Activated CD4-positive, alpha-beta T cell treated with anti-CD3 and anti-CD28 coated beads for 1 hour (primary cell): Measurements from ENCODE around the gene METTL3.
A peak's percentile ranks its signal among the peaks of the same experiment; 100 is the strongest.
"Not testable (repeated sequence)": the region's sequence is repeated elsewhere in the genome, so short reads cannot be mapped to it uniquely, and the experiment has no call there.

Experiments
- DNase-seq: peaks from one replicate; pipeline ENCODE4 v3.0.0-alpha.2; 2020

METTL3 gene

DNA sequence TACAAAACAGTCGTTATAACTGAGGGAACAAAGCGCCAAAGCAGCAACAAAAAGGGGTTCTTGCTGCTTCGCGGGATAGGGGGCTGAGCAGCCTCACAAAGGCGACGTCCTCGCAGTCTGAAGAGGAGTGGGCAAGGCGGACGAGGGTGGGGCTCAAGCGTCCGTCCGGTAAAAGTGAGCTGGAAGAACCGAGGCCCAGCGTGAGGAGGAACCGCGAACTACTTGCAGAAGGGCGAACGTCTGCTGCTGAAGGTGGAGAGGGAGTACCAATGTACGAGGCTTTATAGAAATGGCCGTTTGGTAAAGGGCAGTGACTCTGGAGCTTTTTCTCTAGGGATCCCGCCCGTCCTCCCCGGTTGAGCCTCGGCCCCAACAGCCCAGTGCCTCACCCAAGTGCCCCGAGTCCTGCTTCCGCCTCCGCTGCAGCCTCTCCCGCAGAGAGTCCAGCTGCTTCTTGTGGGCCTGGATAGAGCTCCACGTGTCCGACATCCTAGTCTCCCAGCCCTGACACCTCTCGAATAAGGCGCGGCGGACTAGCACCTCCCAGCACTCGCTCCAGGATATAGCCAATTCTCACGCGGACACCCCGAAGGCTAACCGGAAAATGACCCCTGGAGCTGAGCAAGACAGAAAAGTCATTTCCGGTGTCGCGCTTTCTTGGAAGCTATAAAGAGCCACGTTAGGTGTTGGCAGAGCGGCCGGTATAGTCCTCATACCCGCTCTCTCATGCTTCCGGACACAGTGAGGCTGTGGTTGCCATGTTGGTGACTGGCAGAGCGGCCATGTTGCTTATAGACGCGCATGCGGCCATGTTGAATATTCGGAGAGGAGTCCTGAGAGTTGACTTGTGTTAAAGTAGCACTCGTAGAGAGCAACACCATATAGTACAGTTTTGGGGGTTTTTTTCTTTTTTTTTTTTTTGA is at the start of gene METTL3:
Gene METTL3 (minus strand): TSS at position 606 of the 923 bp plus-strand sequence. CDS start 117 bp downstream, at position 489.
- peak; percentile 87 for DNase-seq

DNA sequence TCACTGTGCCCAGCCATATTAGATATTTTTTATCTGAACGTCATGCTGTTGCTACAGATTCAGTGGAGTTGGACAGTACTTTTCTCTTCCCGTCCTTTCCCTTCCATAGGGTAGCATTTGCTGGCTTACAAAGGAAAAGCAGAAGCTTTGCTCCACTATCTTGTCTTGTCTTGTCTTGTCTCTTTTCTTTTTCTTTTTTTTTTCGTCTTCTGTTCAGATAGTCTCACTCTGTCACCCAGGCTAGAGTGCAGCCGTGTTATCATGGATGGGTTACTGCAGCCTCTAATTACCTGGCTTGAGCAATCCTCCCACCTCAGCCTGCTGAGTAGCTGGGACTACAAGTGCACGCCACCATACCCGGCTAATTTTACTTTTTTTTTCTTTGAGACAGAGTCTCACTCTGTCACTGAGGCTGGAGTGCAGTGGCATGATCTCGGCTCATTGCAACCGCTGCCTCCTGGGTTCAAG is 47.6 kb upstream of the METTL3 start:
- DNase-seq: no peak

DNA sequence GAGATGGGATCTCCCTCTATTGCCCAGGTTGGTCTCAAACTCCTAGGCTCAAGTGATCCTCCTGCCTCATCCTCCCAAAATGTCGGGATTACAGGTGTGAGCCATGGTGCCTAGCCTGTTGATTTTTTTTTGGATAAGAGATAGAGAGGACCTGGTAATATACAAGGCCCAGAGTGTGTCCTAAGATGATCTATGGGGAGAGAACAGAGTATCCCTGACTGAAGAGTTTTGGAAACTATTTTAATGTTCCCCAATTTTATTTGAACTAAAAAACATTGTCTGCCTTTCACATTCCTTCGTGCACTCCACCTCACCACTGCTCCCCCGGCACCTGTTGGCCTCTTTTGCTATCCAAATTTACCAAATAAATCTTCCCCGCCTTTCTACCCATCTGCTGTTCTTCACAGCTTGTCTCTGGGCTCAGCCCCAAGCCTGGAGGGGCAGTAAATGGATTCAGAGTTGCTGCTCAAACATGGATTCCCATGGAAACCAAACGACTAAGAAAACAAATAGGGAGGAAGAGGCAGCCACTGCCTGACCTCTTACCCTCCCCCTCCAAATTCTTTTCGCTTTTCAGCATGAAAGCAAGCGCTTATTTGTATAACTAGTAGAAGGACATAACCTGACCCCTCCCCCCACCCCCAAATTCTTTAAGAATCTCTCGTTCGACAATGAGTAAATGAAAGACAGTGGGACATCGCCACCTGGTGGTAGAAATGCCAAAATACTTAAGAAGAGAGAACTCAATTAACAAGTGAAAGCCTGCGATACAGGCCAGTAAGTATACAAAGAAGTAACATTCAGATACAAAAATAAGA is 46.2 kb upstream of the METTL3 start:
- DNase-seq: peak; percentile 55

DNA sequence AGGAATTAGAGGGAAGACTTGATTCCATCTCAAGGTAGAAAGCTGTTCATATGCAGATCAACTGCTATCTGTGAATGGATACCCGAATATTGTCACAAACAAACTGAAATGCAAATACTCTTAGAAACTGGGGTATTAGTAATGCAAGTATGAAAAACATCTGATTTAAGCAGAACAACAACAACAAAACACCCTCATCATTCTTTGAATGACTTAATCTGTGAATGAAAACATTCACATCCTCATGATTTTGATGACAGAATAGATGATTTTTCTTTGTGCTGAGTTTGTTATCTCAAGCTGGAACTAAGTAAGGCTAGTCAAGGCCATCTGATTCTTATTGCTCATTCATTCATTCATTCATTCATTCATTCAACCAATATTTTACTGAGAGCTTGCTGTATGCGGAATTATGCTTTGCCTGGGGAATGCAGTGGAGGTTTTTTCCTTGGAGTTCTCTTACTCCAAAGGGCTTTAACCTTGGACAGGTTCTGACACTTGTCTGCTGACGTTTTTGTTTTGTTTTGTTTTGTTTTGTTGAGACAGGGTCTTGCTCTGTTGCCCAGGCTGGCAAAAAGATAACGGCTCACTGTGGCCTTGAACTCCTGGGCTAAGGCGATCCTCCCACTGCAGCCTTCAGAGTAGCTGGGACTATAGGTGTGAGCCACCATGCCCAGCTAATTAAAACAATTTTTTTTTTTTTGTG is 45.4 kb upstream of the METTL3 start:
- no peak for DNase-seq

DNA sequence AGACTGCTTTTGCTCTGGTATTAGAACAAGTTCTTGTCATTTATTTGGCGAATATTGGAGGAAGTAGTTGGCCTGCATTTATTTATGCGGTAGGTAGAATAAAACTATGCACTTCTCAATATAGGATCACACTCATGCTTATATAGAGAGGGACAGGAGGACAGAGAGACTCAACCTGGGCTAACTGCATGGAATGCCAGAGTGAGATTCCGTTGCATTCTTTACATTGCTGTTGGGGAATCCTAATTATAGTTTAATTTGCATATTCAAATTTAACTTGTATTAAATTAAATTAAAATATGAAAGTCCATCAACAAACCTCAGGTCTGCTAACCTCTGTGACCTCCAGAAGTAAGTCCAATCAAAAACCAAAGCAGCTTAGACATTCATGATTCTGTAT is 42.1 kb upstream of the METTL3 start:
- DNase-seq: no peak

DNA sequence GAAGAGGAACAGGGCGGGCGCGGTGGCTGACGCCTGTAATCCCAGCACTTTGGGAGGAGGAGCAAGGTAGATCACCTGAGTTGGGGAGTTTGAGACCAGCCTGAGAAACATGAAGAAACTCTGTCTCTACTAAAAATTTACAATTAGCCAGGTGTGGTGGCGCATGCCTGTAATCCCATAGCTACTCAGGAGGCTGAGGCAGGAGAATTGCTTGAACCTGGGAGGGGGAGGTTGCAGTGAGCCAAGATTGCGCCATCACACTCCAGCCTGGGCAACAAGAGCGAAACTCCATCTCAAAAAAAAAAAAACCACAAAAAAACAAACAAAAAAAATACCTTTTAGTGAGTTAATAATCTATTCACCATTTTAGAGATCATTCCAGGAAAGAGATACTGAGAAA is 33.4 kb upstream of the METTL3 start:
- not testable (repeated sequence) for DNase-seq

DNA sequence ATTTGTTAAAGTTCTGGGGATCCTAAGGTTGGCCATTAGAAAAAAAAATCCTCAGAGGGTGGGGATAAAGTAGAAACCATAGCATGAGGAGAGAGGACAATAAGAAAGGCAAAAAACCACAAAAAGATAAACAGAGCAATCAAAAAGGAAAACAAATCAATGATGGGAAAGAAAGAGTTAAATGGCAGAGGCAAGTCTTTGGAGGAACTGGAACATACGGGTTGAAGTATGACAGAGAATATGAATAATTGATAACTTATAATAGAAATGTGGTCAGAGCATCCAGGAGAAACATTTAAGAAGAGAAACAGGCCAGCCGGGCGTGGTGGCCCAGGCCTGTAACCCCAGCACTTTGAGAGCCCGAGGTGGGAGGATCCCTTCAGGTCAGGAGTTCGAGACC is 32.8 kb upstream of the METTL3 start:
- DNase-seq: no peak

DNA sequence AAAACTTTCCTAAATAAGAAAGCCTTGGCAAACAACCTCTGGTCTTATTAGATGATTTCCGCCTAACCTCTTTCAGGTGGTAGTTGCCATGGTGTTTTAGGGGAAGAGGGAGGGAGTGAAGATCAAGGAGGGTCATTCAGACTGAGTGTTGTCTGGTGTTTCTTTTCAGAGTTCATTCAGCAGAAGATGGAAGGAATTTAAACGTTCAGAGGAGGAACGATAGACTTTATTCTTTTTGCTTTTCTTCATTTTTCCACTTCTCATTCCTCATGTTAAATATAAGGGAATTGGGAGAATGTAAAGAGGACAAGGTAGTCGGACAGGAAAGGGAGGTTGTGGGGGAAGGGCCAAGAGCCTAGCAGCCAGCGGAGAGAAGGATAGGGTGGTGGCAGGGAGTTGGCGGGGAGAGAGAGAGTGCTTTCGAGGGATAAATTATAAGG is 32.4 kb upstream of the METTL3 start:
- no peak for DNase-seq

DNA sequence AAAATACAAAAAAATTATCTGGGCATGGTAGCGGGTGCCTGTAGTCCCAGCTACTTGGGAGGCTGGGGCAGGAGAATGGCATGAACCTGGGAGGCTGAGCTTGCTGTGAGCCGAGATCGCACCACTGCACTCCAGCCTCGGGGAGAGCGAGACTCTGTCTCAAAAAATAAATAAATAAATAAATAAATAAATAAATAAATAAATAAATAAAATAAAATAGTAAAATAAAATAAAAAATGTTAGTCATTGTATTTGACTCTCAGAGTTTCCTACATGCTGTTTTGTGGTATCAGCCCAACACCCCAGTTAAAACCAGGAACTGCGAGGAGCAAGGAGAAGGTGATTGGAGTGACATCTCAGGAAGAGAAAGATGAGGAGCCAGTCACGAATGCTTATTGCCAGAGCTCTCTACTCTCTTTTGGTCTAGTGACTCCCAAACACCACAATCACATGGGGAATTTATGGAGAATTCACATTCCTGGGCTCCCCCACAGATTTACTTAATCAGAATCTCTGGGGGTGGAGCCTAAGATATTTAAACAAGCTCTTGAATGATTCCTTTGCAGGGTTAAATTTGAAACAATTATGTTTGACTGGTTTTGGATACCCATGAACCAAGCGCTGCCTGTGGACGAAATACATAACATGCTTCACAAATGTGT is 30.4 kb upstream of the METTL3 start:
- no peak for DNase-seq

DNA sequence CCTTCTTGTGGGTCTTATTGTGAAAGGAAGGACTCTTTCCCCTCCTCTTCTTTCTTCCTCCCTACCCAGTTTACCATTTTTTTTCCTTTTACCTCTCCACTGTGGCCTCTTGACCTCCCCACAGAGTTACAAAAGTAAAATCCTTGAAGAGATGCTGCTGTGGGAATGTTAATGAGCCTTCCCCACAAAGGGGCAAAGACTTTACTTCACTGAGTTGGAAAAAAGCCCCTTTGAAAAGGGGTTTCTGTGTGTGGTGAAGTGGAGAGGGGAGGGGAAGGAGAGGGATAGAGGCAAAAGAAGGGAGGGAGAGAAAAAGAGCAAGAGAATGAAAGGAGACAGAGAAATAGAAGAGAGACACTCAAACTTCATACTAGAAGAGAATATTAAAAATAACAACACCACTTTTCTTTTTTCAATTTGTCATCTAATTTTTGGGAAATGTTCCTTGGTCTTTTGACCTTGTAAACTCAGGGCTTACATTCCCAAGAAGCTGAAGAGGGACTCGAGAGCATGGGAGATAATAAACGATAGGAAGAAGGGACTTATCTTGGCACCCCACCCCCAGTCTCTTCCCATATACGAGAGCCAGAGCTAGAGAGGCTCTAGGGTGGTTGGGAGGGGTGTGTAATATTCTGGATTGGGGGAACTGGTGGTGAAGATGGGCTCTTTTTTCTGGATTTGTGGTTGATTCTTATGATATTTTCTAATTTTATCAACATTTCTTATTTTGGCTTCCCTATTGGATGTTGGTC is 28.2 kb upstream of the METTL3 start:
- DNase-seq: no peak

DNA sequence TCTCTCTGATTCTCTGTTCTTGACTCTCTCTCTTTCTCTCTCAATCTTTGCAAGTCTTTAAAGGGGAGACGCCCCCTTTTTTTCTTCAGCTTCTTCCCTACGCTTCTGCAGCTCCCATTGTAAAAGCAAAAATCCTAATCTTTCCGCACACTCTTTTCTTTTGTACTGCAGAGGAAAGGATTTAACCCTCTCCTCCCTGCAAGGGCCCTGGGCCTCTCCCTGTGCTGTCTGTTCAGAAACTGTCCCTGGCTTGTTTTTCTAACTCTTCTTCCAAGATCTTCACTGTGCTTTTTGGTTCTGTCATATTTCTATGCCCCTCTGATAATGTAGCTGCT is 25.9 kb upstream of the METTL3 start:
- no peak for DNase-seq

DNA sequence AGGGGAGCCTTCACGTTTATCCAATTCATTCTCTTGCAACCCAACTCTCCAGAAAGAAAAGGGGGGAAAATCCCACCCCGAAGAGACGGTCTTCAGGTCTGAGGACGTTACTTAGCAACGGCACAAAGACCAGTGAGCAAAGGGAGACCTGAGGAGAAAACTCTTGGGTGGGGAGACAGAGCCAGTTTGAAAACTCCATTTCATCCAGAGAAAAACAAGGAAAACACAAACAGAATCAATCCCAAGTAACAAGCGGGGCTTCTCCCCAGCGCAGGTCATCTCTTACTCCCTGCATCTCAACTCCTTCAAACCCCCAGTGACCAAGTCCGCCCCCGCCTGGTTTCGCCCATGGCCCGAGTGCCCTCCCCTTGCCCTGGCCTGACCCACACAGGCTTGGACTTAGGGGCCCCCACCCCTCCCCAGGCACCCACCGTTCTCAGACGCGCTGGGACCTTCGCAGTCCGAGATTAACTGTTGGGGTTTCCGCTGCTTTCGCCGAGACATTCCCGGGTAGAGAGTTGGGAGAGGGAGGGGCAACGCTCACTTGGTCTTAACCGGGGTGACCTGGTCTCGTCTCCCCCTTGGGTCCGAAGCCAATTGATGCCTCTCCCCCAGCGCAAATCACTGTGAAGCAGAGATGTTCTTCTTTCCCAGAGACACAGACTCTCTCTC is 25.4 kb upstream of the METTL3 start:
- no peak for DNase-seq

DNA sequence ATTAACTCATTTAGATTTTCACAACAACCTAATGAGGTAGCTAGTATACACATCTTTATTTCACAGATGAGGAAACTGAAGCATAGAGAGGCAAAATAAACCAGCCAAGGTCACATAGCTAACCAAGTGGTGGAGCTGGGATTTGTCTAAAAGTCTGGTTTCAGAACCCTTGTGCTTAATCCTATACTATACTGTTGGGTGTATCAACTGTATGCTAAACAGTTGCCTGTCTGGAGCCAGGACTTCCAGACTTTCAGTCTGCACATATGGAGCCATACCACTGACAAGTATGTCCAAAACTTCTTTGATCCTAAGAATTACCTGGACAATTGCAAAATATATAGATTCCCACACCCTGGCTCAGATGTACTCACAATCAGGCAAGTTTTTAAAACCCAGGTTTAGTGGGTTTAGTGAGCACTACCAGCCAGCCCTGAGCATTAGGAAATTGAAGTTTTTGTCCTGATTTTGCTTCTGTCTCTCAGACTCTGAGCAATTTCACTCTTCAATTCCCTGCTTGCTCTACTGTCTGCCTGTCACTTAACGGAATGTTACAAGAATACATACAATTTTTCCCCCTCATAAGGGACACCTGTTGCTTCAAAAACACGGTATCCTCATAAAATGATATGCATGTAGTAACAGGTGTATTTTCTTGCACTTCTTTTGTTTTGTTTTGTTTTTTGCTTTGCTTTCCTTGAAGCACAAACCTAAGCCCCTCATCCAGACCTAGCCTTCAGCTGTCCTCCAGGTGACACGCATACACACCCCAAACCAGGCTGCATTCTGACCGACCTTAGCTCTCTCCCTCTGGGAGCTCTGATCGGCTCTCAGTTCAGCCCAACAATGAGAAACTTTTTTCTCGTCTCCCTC is 24.6 kb upstream of the METTL3 start:
- no peak for DNase-seq

DNA sequence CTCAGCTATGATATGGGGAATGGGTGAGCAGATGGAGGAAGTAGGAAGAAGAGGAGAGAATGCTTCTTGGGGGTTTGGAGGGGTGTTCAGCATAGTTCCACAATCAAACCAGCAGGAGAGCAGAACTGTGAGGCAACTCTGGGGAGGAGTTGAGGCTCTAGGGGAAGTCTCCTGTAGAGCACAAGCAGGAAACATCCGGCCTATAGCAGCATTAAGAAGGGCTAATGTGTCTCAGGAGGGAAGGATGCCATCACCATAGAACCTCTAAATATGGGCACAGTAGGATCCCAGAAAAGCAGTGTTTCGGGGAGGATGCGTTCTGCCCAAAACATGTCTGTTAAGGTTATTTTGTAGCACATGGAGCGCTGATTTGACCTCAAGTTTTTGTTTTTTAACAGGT is 23.4 kb upstream of the METTL3 start:
- DNase-seq: no peak

DNA sequence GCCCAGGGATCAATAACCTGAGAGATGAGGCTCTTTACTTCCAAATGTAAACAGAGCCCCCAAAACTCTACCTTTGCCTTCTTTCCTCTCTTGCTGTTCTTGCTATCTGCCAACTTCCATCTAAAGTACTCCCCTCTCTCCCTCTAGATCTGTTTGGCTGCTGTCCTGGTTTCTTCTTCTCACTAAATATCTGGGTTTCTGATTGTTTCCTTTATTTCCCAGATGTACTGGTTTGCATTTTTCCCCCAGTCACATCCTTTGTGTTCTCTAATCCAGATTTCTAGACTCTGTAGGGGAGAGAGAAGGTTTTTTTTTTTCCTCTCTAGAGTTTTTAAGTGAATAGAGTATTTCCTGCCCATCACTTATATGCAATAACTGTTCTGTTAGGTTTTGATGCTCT is 22.2 kb upstream of the METTL3 start:
- DNase-seq: no peak

DNA sequence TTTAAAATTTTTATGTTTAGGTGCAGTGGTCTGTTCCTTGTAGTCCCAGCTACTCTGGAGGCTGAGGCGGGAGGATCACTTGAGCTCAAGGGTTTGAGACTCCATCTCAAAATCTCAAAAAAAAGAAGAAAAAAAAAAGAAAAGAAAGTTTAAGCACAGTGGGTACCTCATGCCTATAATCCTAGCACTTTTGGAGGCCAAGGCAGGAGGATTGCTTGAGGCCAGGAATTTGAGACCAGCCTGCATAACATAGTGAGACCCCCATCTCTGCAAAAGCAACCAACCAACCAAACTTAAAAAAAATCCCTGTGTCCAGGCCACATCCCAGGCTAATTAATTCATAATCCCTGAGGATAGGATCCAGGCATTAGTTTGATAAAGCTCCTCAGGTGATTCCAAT is 18.4 kb upstream of the METTL3 start:
- no peak for DNase-seq

DNA sequence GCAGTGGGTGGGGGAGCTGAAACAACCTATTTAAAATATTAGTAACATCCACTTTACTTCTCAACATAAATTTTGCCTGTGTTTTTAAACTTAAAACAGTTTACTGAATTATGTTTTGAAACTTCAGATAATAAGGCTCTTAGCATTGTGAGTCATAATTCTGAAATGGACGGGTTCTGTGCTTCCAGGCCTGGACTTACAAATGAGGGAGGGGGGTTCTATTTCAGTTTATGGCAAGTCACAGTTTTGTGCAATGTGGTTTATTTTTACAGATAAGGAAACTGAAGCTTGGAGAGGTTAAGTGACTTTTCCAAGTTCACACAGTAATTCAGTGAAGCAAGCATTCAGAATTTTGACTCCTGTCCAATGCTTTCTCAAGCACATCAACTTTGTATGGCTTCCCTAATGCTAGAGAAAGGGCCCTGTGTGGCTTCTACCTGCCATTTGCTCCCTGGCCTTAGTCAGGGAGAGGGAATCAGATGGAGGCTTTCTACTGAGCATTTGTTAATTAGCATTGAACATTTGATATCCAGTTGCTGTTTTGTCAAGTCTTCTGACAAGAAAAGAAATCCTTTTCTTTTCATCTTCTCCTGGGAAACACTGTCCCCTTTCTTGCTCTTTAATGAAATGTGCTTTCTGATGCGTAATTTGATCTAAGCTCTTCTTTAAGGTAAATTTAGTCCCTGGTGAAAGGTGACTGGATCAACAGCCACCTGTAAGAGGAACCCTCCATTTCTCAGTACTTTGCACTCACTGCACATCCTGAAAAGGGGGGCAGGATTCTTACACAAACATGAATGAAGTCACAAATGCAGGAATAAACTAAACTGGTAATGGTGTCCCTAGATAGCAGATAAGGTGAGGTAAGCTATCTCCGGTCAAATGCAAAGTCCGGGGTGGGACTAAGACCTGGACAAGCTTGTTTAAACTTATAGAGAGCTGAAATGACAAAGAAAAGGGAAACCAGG is 17.5 kb upstream of the METTL3 start:
- no peak for DNase-seq

DNA sequence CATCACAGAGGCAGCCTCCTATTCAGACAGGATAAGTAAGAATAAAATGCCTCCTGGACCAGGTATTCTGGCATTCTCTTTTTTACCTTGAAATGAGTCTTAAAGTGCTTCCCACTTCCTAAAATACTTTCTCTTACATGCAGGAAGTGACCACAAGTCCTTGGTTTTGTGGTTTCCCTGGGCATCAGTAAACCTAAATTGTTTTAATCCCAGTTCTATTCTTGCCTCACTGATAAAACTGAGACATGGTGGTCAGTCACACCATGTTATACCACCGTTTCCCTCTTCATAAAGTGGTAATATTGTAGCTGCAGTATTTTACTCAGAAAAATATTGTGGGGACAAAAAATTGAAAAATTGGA is 16.2 kb upstream of the METTL3 start:
- no peak for DNase-seq

DNA sequence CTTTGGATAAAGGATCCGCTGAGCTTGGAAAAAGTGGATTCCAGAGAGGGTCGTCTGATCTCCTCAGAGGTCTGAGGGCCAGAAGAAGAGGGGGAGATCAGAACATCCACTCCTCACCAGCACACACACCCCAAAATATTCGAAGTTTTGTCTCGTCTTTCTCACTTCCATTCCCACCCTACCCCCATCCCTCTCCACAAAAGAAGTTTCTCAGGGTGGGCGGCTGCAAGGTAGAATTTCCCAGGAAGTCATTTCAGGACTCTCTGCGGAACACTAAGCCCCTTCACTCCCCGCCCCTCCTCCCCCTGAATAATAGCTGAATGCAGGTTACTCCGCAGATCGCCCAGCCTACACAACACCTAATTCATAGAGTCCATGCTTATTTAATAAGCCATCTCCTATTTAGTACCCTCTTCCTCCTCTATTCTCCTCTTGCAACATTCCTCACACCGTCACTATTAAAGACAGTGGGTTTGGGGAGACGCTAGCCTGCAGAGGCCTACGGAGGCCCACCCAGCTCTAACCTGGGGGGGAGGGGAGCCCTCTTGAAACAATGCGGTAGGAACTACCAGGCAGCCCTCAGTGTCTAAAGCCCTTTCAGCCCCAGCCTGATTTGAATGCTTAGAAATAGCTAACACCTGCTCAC is 15.7 kb upstream of the METTL3 start:
- no peak for DNase-seq
